HG03196 (cell line): ENCODE results near the gene GHR.

Experiments used
- ATAC-seq: cut with Tn5 transposase; IDR thresholded peaks from one replicate; pipeline ENCODE4 v1.9.1; 2021; ENCODE audit not compliant: unreplicated experiment

GHR gene

DNA sequence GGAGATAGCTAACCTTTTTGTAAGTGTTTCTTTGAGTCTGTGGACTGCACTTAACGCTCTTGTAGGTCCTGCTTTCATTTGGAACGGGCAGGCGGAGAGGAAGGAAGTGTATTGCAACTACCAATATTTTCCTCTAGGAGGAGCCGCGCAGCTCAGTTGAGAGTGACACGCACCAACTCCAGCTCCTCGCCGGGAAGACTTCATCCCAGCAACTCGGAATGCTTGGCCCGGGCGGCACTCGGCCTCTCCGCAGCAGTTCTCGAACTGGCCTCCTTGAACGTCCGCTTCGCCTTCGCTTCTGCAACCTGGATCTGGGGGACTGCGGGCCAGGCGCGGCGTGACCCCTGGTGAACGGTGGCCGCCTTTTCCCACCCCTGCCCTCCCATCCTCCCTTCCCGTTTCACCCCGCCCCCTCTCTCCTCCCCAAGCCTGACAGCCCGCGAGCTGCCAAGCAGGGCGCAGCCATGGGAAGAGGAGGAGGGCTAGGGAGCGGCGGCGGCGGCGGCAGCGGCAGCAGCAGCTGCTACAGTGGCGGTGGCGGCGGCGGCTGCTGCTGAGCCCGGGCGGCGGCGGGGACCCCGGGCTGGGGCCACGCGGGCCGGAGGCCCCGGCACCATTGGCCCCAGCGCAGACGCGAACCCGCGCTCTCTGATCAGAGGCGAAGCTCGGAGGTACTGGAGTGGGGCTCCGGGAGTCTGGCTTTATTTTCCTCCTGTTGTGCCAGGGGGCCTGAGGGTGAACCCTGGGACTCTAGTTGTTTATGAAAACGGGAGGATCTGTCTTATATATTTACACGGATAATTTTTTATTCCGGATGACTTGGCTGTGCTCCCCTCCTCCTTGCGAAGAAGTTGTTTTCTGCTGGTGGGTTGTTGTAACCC lies at the start of gene GHR:
Gene GHR, plus strand, starts transcription at position 155 of the 881 bp plus-strand sequence. CDS start 142,436 bp downstream, outside the sequence.
- peak; percentile 73 for ATAC-seq

DNA sequence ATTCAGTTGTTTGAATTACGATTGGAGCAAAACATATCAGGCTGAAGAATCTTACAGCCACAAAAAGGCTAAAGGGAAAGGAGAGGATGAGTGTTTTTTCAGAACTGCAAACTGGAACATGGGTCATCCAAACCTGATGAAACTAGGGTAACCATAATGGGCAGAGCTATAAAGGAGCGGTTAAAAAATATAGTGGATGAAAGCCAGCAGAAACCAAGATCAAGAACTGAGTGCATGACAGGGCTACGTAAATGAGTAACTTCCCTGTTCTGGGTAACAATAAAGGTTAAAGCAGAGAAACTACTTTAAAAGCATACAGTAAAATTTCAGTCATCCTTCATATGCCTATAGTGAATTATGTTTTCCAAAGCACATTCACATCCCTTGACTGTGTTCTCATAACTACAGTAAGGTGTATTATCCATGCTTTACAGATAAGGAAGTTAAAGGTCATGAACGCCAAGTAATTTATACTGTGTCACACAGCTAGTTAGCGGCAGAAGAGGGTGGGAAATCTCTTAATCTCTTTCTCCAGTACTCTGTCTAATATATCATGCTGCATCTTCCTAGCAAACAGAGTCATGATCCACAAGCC lies 48.5 kb upstream of the GHR start:
- ATAC-seq, result no peak

DNA sequence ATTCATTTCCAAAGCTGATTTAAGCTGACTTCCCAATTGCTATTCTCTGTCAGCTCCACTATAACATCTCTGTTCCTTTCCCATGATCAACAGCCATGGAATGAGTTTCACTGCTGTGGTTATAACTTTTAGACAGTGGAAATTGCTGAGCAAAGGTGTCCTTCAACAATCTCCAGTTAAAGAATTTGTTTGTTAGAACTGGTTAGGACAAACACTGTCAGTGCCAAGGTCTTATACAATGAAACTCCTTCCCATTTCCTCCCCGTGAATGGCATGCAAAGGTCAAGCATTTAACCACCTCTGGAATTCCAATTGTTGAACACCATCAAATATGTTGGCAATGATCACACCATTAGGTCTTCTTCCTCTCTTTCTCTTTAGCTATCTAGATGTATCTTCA lies 45.7 kb upstream of the GHR start:
- ATAC-seq, result no peak

DNA sequence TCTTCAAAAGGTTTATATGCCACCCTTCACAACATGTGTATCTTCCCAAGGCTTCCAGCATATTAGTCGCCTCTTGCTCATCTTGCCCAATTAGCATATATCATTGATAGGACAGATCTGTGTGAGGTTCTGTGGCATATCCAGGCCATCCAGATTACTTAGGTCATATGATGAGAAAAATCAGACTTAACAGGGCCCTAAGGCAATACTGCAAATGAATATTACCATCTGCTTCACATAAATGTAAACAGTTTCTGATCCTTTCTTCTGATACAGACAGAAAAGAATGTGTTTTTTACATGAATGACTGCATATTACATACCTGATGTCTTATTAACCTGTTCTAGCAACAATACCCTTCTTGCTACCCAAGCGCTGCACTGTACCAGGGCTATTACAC lies 41.3 kb upstream of the GHR start:
- no peak for ATAC-seq

DNA sequence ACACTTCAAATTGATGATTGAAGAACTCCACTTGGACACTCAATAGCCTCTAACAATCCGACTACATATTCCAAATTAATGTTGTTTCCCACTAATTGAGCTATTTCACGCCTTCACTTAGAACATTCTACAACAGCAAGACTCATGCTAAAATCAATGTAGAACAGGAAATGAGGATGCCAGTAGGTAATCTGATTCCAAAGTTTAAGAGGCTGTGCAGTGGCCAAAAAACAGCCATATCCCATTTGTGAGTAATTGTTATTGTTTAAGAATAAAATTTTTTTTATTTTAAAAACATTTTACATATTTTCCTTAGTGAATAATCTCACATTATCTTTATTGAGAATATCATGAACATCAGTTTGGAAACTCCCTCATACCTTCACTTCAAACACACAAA lies 35.7 kb upstream of the GHR start:
- no peak for ATAC-seq

DNA sequence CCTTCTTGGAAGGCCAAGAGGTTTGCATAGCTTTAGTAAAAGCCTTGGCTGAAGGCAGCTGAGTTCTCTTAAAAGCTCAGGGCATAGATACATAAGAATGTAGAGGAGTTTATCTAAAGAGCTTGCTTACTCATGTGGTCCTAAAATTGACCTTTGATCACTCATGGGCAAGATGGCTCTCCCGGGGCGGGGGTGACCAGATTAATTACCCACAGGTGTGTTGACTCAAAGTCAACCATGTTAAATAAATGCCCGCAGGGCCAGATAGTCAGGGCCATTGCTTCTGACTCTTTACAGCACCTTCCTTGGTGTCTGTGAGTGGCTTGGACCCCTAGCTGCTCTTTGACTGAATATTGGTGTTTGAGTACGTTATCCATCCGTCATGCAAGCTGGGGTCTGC lies 33.1 kb upstream of the GHR start:
- no peak for ATAC-seq

DNA sequence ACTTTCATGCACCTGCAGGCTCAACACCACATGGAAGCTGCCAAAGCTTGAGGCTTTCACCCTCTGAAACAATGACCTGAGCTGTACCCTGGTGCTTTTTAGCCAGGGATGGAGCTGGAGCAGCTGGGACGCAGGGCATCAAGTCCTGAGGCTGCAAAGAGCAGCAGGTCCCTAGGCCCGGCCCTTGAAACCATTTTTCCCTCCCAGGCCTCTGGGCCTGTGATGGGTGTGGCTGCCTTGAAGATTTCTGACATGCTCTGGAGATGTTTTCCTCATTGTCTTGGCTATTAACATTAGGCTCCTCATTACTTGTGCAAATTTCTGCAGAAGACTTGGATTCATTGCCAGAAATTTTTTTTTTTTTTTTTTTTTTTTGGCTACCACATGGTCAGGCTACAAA lies 30.3 kb upstream of the GHR start:
- ATAC-seq, result no peak

DNA sequence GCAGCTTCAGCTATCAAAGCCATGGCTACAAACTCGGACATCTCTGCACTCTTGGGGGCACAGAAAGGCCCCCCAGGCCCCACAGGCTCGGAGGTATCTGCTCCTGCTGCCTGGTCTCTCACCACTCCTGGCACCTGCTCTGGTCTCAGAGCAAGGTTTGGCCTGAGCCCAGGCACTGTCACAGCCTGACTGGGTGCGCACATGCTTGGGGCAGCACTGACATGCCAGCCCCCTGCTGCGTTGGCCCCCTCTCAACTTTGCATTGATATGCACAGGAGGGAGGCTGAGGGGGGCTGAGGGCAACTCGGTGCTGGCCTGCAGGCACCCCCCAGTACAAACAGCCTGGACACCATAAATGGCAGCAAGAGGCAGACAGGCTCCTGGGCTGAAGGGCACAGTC lies 27.1 kb upstream of the GHR start:
- no peak for ATAC-seq

DNA sequence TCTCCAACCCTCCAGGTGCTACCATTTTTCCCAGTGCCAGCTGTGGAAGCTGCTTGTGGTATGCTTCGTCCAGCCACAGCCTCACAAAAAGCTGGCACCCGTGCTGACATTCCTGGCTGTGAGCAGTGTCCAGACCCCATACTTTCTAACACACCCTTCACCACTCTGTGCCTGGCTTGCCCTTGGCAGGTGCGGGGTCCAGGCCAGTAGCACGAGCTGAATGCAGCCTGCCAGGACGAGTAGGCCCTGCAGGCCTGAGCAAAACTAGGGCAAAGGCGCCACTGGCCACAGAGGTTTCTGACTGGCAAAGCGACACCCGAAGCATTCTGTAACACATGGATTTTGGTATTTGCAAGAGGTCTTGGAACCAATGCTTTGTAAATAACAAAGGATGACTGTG lies 26.0 kb upstream of the GHR start:
- ATAC-seq, result no peak

DNA sequence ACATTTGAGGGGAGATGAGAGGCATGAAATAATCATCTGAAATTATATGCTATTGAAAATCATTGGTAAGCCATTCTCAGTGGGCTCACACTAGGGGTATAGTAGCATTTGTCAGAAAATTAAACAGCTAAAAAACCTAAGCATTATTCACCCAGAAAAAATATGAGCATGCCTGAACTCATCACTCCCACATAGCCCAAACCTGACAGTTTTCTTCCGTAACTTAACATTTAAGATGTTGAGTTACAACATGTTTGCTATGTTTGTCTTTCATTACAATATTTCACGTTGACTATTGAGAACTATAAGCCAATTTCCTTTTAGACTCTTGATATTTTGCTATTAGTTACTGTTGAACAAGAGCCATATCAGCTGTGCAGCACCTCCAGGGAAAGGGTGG lies 23.5 kb upstream of the GHR start:
- ATAC-seq, result no peak

DNA sequence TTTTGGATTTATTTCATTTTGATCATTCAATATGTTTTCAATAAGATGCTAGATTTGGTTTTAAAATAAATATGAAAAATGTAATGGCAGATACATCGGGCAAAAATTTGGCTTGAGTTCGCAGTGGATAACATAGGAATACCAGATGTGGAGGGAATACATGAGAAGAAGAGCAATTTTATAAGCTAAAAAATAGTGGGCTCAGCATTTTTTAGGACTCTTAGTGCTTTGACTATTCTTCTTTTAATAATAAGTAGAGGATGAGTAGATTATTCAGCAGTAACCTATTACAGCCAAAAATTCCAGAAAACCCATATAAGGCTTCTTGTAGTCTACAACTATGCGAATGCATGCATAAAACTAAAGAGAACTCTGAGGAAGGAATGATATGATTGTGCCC lies 22.8 kb upstream of the GHR start:
- ATAC-seq, result no peak

DNA sequence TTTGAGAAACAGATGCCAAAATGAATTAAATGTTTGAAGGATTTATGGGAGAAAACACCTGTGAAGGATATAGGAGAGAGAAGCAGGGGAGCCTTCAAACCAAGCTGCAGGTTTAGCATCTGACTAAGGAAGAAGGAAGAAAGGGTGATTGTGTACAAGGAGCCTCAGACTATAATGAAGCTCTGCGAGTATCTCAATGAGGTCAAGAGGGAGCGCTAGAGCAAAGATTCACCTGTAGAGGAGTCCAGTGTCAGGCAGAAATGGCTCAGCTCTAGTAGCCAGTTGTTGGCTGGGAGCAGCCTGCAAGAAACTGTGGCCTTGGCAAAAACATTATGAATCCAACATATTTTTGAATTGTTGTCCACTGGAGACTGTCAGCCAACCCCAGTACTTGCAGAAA lies 20.0 kb upstream of the GHR start:
- ATAC-seq, result no peak

DNA sequence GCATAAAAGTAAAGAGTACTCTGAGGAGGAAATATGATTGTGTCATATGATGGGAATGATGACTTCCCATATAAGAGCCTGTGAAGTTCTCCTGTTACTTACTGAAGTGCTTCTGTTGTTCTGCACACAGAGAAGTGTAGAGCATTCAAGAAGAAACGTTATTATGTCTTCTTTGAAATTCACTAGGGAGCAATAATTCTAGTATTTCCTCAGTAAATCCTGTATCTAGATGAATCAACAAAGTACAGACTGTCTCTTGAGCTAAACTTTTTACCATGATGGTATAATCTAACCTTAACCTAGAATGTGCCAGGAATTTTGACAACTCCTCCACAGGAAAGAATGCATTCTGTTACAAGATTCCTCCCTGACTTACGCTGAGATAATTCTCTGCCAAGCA lies 18.9 kb upstream of the GHR start:
- ATAC-seq, result no peak

DNA sequence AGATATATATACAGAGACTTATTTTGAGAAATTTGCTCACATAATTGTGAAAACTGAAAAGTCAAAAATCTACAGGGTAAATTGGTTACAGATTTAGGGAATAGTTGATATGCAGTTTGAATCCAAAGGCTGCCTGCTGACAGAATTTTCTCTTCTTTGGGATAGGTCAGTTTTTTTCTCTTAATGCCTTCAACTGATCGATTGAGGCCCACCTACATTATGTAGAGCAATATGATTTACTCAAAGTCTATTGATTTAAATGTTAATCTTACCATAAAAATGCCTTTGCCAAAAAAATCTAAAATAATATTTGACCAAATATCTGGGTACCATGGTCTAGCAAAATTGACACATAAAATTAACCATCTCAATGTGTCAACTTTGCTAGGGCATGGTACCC lies 3.9 kb upstream of the GHR start:
- no peak for ATAC-seq

DNA sequence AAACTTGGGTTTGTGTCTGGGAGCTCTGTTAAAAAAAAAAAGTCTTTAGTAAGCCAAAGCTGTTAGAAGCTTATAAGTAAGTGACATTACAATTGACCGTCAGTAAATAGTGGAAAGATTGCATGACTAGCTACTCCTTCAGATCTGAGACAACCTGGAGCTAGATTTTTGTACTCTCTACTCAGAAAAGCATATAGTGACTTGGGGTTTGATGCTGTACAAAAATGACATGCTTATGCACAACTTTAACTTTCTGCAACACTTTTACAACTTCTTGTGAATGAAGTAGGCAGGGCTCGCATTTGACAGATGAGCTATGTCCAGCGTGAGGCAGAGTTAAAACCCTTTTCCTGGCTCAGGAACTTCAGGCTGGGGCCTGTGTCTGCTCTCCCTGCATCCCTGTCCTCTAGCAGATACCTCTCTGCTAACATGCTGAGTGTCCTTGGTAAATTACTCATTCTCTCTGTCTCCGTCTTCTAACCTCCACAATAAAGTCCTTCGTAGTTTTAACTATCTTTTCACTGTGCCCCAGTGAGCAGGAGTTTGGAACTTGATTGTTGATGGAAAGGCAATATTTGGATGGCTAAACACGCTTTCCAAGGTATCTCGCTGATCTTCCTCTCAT lies 471 bp upstream of the GHR start:
- ATAC-seq, result no peak

DNA sequence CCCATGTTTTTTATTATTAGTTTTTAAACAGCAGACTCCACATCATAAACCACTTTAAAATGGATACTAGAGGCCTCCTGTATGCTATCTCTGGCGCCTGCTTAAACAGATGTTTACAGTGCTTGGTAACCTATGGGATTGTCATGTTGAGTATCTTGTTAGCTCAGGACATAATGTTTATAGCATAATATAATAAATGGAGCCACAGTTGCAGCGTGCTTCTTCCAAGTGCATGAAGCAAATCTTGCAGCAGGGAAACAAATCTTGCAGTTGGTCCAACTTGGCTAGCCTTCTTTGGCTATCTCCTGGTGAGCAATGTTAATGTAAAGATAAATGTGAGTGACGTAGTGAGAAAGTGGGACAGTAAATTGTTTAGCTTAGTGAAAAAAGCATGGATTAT lies 2.8 kb downstream of the GHR start:
- no peak for ATAC-seq

DNA sequence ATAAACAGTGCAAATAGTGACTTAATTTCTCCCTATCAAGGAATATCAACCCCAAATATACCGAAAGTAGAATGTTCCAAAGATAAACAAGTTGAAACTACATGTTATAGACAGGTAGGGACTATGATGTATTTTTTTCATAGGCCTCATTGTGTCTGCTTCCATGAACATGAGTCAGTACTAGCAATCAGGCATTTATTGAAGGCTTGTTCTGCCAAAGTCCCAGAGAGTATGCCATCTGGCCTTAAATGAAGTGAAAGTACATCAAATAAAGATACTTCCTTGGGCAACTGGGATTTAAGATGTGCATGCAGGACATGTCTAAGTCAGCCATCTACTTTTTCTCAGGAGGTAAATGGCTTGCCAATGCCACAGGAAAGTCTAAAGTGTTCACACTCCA lies 6.5 kb downstream of the GHR start:
- no peak for ATAC-seq

DNA sequence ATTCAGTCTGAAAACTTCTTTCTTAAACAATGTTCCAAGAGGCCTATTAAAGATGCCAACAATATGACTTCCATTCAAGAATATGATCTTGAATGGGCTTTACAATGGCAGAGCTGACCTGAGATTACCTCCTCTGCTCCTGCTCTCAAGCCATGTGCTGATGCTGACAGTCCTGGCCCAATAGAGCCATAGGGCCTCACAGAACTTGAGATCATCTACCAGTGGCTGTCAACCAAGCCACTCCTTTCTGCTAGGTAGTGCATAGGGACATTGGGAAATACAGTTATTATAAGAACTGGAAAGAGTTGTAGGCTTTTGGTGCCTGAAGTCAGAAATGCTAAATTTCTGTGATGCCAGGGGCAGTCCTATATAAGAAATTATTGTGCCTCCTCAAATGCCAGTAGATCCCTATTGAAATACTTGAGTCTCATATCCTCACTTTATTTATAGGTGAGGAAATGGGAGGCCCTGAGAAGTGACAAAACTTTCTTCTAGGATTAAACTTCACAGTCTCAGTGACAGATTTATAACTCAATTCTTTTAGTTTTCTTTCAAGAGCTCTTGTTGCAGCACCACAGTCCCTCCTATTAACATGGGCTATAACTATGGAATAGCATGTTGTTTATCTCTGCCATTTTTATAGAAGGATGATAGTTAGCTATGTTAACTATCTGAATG lies 10.9 kb downstream of the GHR start:
- ATAC-seq, result no peak

DNA sequence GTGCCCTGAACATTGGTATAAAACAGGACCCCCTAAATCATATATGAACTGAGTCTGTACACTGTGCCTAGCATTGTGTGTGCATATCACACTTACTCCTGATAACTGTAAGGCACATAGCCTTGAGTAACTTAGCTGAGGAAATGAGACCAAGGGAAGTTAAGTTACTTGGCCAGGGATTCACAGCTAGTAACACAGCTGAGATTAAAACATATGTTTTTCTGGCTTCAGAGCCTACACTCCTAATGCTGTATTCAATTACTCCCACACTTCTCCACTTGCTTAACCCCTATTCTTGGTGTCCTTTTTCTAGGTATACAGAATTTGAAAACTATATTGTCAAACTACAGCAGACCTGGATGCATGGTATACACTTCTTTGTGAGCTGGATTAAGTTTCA lies 12.8 kb downstream of the GHR start:
- ATAC-seq, result no peak

DNA sequence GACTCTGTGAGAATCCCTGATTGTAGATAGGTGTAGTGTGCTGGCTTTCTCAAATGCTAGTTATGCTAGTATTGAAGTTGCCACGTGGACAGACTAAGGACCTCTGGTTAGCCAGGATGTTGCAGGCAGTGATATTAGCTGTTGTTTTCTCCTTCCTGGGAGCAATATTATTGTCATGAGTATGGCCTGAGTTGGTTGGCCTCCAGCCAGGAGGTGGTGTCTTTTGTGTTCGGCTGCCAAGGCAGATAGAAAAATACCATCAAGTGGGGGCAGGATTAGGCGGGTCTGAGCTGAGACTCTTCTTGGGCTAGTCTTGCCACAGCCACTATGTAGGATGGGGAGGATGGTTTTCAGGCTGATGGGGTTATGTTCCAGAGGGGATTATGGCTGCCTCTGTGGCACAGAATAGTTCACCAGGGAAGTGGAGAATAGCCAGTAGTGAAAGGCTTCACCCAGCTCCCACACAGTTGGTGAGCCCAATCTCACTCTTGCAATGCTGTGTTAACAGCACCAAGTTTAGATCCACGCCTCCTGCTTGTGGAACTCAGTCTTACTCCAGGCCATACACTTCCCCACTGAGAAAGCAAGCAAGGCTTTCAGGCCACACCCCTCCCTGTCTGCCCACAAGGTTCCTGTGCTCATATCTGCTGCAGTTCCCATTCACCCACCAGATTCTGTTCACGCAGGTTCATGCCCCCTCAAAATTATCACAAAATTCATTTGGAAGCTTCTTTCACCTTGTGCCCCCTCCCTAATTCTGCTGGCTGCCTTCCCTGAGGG lies 31.2 kb downstream of the GHR start:
- no peak for ATAC-seq

DNA sequence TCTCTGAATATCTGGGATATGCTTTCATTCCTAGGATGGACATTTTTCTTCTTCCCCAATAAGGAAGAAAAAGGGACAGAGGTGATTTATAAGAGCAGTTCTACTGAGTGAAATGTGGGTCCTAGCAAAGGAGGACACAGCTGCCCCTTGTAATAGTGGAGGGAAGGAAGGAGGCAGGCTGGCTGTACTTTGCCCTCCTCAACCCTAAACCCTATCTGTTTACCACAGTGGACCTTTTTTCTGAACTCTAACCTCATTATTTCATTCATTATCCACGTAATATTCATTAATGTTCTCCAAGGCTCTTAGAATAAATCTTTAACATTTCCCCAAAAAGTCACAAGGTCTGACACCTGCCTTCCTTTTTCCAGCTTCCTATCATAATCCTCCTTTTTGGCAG lies 37.8 kb downstream of the GHR start:
- ATAC-seq, result no peak
